H9 (cell line): ENCODE data around the gene MAML3. TPM values are rescaled to one million over a fixed set of nuclear protein-coding genes. Genes with fewer than 3 reads are reported as not detected.

Source experiments
- DNase-seq: peaks from one replicate; pipeline ENCODE4 v3.0.0-alpha.2; 2017
- H2AFZ ChIP-seq: one replicate; pipeline ENCODE4 v1.6.1; 2013; ENCODE audit warnings: mild to moderate bottlenecking, low read length, control low read depth, moderate library complexity
- H2AK5ac ChIP-seq: 2 replicates; pipeline ENCODE4 v1.6.1; 2013; ENCODE audit warnings: low read length, control low read depth, mixed read lengths; ENCODE audit not compliant: insufficient read length
- H2BK120ac ChIP-seq: one replicate; pipeline ENCODE4 v1.6.1; 2013; ENCODE audit warnings: low read depth, mild to moderate bottlenecking, low read length, control low read depth, inconsistent platforms; ENCODE audit not compliant: poor library complexity, severe bottlenecking
- H2BK12ac ChIP-seq: 2 replicates; pipeline ENCODE4 v1.6.1; 2013; ENCODE audit warnings: low read length, control low read depth, mixed read lengths, low read depth; ENCODE audit not compliant: insufficient read length
- H2BK15ac ChIP-seq: 2 replicates; pipeline ENCODE4 v1.6.1; 2013; ENCODE audit warnings: low read depth, low read length, control low read depth
- H2BK20ac ChIP-seq: one replicate; pipeline ENCODE4 v1.6.1; 2013; ENCODE audit warnings: low read depth, mild to moderate bottlenecking, low read length, control low read depth, inconsistent platforms; ENCODE audit not compliant: poor library complexity, severe bottlenecking
- H2BK5ac ChIP-seq: 2 replicates; pipeline ENCODE4 v1.6.1; 2013; ENCODE audit warnings: low read length, control low read depth, mixed read lengths; ENCODE audit not compliant: insufficient read length
- H3K14ac ChIP-seq: 2 replicates; pipeline ENCODE4 v1.6.1; 2013; ENCODE audit warnings: low read length, control low read depth; ENCODE audit not compliant: insufficient read depth
- H3K18ac ChIP-seq: 2 replicates; pipeline ENCODE4 v1.6.1; 2013; ENCODE audit warnings: low read depth, mild to moderate bottlenecking, mixed read lengths, low read length, control low read depth; ENCODE audit not compliant: insufficient read length
- H3K23ac ChIP-seq: 2 replicates; pipeline ENCODE4 v1.6.1; 2013; ENCODE audit warnings: low read length, control low read depth, mixed read lengths, low read depth; ENCODE audit not compliant: insufficient read length
- H3K23me2 ChIP-seq: 2 replicates; pipeline ENCODE4 v1.6.1; 2013; ENCODE audit warnings: low read depth, mild to moderate bottlenecking, mixed read lengths, low read length, control low read depth; ENCODE audit not compliant: insufficient read length, poor library complexity, severe bottlenecking
- H3K27ac ChIP-seq: 2 replicates; pipeline ENCODE4 v1.5.1; 2013; ENCODE audit warnings: low read length, control low read depth, mixed read lengths, low read depth; ENCODE audit not compliant: insufficient read length
- H3K27me3 ChIP-seq: 2 replicates; pipeline ENCODE4 v1.6.1; 2013; ENCODE audit warnings: low read length, control low read depth, inconsistent platforms; ENCODE audit not compliant: insufficient read depth
- H3K4ac ChIP-seq: 2 replicates; pipeline ENCODE4 v1.6.1; 2013; ENCODE audit warnings: low read depth, mild to moderate bottlenecking, control low read depth, inconsistent platforms, low read length, moderate library complexity
- H3K4me1 ChIP-seq: 2 replicates; pipeline ENCODE4 v1.6.1; 2013; ENCODE audit warnings: low read length, control low read depth, inconsistent platforms; ENCODE audit not compliant: insufficient read depth
- H3K4me2 ChIP-seq: 2 replicates; pipeline ENCODE4 v1.6.1; 2013; ENCODE audit warnings: low read length, control low read depth, mixed read lengths; ENCODE audit not compliant: insufficient read length, insufficient read depth
- H3K56ac ChIP-seq: 2 replicates; pipeline ENCODE4 v1.6.1; 2013; ENCODE audit warnings: low read depth, mild to moderate bottlenecking, mixed read lengths, low read length, control low read depth; ENCODE audit not compliant: insufficient read length
- H3K79me1 ChIP-seq: 2 replicates; pipeline ENCODE4 v1.6.1; 2013; ENCODE audit warnings: low read depth, mild to moderate bottlenecking, moderate library complexity, low read length, control low read depth, inconsistent platforms; ENCODE audit not compliant: insufficient read depth, poor library complexity, severe bottlenecking
- H3K79me2 ChIP-seq: 2 replicates; pipeline ENCODE4 v1.6.1; 2013; ENCODE audit warnings: low read length, control low read depth, inconsistent platforms; ENCODE audit not compliant: insufficient read depth
- H3K9ac ChIP-seq: 2 replicates; pipeline ENCODE4 v1.6.1; 2013; ENCODE audit warnings: low read length, control low read depth, mixed read lengths; ENCODE audit not compliant: insufficient read length; ENCODE audit errors: extremely low read depth
- H3K9me3 ChIP-seq: one replicate; pipeline ENCODE4 v1.6.1; 2013; ENCODE audit warnings: low read depth, low read length, inconsistent platforms; ENCODE audit not compliant: control insufficient read depth
- H3T11ph ChIP-seq: one replicate; pipeline ENCODE4 v1.6.1; 2013; ENCODE audit warnings: mild to moderate bottlenecking, low read length, control low read depth, inconsistent platforms
- H4K20me1 ChIP-seq: one replicate; pipeline ENCODE4 v1.6.1; 2013; ENCODE audit not compliant: control insufficient read depth, insufficient read length, insufficient read depth
- H4K5ac ChIP-seq: 2 replicates; pipeline ENCODE4 v1.6.1; 2013; ENCODE audit warnings: low read depth, mild to moderate bottlenecking, mixed read lengths, low read length, control low read depth; ENCODE audit not compliant: insufficient read length
- H4K8ac ChIP-seq: replicated peaks from 2 replicates; pipeline ENCODE4 v1.6.1; 2013; ENCODE audit warnings: low read length, control low read depth, mixed read lengths, low read depth; ENCODE audit not compliant: insufficient read length
- H4K91ac ChIP-seq: 2 replicates; pipeline ENCODE4 v1.6.1; 2013; ENCODE audit warnings: low read depth, mild to moderate bottlenecking, moderate library complexity, mixed read lengths, low read length, control low read depth; ENCODE audit not compliant: insufficient read length
- H3K27ac Mint-ChIP-seq, 3 experiments: 2 replicates in 2 of 3; 3 replicates in 1 of 3; pipeline ENCODE4 v1.8.0; 2020 to 2021; ENCODE audit warnings: mixed read lengths in 3 of 3, mild to moderate bottlenecking in 1 of 3, moderate library complexity in 1 of 3
- H3K27me3 Mint-ChIP-seq: 2 replicates; pipeline ENCODE4 v1.8.0; 2021; ENCODE audit warnings: low read depth, mild to moderate bottlenecking, moderate library complexity, mixed read lengths
- H3K36me3 Mint-ChIP-seq, 3 experiments: 2 replicates in 2 of 3; 3 replicates in 1 of 3; pipeline ENCODE4 v1.8.0; 2020 to 2021; ENCODE audit warnings: low read depth in 3 of 3, mixed read lengths in 3 of 3; ENCODE audit not compliant: insufficient read depth in 1 of 3
- H3K4me1 Mint-ChIP-seq, 2 experiments: 2 replicates each; pipeline ENCODE4 v1.8.0; 2020; ENCODE audit warnings: mixed read lengths in 2 of 2
- H3K4me3 Mint-ChIP-seq, 2 experiments: 2 replicates in 1 of 2; 3 replicates in 1 of 2; pipeline ENCODE4 v1.8.0; 2020 to 2021; ENCODE audit warnings: mild to moderate bottlenecking in 2 of 2, mixed read lengths in 2 of 2, moderate library complexity in 1 of 2
- H3K9me3 Mint-ChIP-seq, 2 experiments: 2 replicates in 1 of 2; 3 replicates in 1 of 2; pipeline ENCODE4 v1.8.0; 2020; ENCODE audit warnings: mild to moderate bottlenecking in 2 of 2, mixed read lengths in 2 of 2, moderate library complexity in 1 of 2
- CTCF ChIP-seq: fragments of 200-600 bp; sonication (generic); conservative IDR thresholded peaks from 3 replicates; pipeline ENCODE4 v1.8.0; 2021; ENCODE audit warnings: antibody characterized with exemption, mild to moderate bottlenecking
- WGBS: extraction: QIAGEN DNeasy Blood & Tissue Kit; methylation state at CpG from one replicate; pipeline ENCODE4 v1.1.7; 2013; ENCODE audit warnings: missing lambda C conversion rate, low lambda C conversion rate, mixed read lengths; ENCODE audit not compliant: insufficient read length; ENCODE audit errors: extremely low coverage; 5-methylcytosine and 5-hydroxymethylcytosine counted together
- total RNA-seq: library from RNA; stranded (reverse); gene quantifications from 2 replicates; pipeline ENCODE4 v1.2.1, GENCODE V29; 2021

MAML3 gene
- total RNA-seq, 1 experiment from 2014 or later = 3.9 TPM

GRCh38 chr4:140163029-140163810 lies 9.2 kb upstream of the MAML3 start:
- Histone ChIP-seq H3K9ac (no peak overlapping the region), H3K4me2 (no peak overlapping the region), H3K23me2 (no peaks in the 10 kb centered on the region), H3K4ac (no peak overlapping the region), H4K91ac (no peak overlapping the region), H2BK20ac (no peak overlapping the region), H3T11ph (no peak overlapping the region), H2AK5ac (no peak overlapping the region), H3K79me1 (no peaks in the 10 kb centered on the region), H2BK120ac (no peak overlapping the region), H3K27ac (no peak overlapping the region), H3K56ac (no peak overlapping the region), H2BK5ac (no peak overlapping the region), H4K8ac (no peak overlapping the region), H3K4me1 (no peaks in the 10 kb centered on the region), H3K79me2 (no peaks in the 10 kb centered on the region), H3K14ac (no peak overlapping the region), H3K9me3 (no peaks in the 10 kb centered on the region), H3K18ac (no peak overlapping the region), H4K5ac (no peak overlapping the region), H2BK12ac (no peak overlapping the region), H4K20me1 (no peaks in the 10 kb centered on the region), H2BK15ac (no peak overlapping the region), H3K23ac (no peak overlapping the region), H3K27me3 (no peaks in the 10 kb centered on the region), H2AFZ (no peak overlapping the region)
- no peaks in the 10 kb centered on the region for H3K4me1 Mint-ChIP-seq
- peaks cover 3 to 5% of the 10 kb centered on the region in 2 experiments; a peak in 2 of 5 replicates for H3K9me3 Mint-ChIP-seq
- no peak for TF ChIP-seq CTCF
- no peak overlapping the region for H3K27ac Mint-ChIP-seq
- DNase-seq = no peak
- H3K4me3 Mint-ChIP-seq = no peak overlapping the region
- H3K36me3 Mint-ChIP-seq = no peaks in the 10 kb centered on the region; a peak in 2 of 7 replicates
- no peaks in the 10 kb centered on the region; the same call in 1 of the 2 replicates for H3K27me3 Mint-ChIP-seq
- WGBS = no CpG with 5 or more reads among the region's 8 CpGs
